NCI-H146 (cell line): Measurements from ENCODE around the gene ZNF557.
A peak's percentile ranks its signal among the peaks of the same experiment; 100 is the strongest.

Experiments used
- DNase-seq: peaks from one replicate; lab custom pipeline; 2025; lab: John Stamatoyannopoulos, UW

Gene ZNF557

DNA sequence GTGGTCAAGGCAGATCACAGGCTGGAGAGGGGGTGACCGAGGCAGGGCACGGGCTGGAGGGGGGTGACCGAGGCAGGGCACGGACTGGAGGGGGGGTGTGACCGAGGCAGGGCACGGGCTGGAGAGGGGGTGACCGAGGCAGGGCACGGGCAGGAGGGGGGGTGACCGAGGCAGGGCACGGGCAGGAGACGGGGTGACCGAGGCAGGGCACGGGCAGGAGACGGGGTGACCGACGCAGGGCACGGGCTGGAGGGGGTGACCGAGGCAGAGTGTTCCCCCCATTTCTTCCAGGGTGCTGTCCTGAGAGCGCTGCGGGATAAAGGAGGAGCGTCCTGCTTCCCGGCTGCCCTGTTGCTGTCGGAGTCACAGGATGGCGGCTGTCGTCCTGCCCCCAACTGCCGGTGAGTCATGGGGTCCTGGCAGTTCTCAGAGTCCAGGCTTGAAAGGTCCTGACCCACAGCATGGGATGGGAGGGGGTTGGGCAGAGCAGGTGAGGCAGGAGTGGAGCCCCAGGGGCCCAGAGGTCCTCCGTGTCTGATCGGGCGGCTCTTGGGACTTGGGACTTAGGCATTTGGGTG is 5.3 kb downstream of the ZNF557 start:
- DNase-seq = no peak

DNA sequence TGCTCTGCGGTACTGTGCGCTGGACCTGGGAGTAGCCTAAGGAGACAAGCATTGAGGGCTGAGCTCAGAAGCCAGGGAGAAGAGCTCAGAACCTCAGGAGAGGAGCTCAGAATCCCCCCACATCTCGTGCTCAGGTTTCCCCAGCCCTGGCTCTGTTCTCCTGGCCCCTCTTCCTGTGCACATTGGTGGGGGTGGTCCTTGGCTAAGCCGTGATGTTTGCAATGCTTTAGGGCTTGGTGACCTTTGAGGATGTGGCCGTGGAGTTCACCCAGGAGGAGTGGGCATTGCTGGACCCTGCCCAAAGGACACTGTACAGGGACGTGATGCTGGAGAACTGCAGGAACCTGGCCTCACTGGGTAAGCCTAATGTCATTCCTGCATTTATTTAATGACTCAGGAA is 6.6 kb downstream of the ZNF557 start:
- DNase-seq = no peak

GRCh38 chr19:7078008-7078407 is 8.5 kb downstream of the ZNF557 start:
- DNase-seq = no peak

GRCh38 chr19:7083076-7083956 is 13.8 kb downstream of the ZNF557 start:
- no peak for DNase-seq

GRCh38 chr19:7088999-7089398 is 19.5 kb downstream of the ZNF557 start:
- no peak for DNase-seq

- DNase-seq = no peak
These were observed 28.6 kb downstream of the ZNF557 start for GRCh38 chr19:7098096-7098495.

DNA sequence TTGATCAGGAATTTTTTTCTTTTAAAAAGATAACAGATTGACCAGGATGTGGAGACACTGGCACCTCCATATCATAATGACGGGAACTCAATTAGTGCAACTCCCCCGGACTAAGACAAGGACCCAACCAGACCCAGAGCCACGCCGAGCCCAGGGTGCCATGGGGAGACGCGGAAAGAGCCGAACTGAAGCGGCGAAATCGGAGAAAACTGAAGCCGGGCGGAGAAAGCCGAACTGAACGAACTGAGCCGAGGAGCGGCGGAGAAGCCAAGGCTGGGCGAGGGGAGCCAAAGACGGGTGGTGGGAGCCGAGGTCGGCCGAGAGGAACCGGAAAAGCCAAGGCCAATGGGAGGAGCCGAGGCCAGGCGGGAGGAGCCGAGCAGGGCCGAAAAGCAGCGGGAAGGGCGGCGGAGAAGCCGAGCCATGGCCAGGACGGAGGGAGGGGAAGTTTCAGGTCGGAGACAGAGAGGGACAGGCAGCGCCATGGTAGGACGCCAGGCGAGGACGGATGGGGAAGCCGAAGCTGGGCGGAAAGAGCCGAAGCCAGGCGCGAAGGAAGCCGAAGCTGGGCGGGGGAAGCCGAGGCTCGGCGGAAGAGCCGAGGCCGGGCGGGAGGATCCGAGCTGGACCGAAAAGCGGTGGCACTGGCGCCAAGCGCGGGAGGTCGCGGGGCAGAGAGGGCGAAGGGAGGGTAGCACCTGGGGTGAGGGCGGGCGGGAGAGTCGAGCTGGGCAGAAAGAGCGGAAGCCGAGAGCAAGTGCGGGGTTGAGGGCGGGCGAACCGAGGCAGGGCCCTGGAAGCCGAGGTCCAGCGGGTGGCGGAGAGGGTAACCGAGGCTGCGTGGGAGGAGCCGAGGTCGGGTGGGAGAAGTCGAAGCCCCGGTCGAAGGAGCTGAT is 29.4 kb downstream of the ZNF557 start:
- peak; percentile 90 for DNase-seq

- no peak for DNase-seq
These were observed 30.1 kb downstream of the ZNF557 start for GRCh38 chr19:7099597-7099921.

- no peak for DNase-seq
These were observed 32.2 kb downstream of the ZNF557 start for GRCh38 chr19:7101498-7102253.

DNA sequence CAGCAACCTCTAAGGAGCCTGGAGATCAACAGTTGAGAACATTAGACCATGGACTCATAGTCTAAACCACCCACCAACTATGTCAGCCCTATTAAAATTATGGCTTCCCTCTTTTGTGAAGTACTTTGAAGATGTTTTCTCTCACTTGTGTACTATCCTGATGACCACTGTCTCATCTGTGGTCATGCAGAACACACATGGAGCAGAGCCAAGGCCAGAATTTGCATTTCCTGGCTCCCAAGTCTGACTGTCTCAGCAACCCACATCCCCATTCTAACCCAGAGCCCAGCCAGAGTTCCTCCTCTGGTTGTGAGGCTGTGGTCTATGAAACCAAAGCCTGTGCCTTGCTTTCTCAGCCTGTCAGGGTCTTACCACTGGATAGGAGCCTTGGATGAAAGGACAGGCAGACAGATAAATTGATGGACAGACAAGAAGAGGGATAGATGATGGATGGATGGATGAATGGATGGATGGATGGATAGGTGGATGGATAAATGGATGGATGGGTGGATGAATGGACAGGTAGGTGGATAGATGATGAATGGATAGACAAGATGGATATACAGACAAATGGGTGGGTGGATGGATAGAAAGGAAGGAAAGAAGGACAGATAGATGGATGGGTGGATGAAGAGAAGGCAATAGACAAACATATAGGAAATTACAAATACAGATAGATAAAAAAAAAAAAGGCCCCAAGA is 35.4 kb downstream of the ZNF557 start:
- no peak for DNase-seq

DNA sequence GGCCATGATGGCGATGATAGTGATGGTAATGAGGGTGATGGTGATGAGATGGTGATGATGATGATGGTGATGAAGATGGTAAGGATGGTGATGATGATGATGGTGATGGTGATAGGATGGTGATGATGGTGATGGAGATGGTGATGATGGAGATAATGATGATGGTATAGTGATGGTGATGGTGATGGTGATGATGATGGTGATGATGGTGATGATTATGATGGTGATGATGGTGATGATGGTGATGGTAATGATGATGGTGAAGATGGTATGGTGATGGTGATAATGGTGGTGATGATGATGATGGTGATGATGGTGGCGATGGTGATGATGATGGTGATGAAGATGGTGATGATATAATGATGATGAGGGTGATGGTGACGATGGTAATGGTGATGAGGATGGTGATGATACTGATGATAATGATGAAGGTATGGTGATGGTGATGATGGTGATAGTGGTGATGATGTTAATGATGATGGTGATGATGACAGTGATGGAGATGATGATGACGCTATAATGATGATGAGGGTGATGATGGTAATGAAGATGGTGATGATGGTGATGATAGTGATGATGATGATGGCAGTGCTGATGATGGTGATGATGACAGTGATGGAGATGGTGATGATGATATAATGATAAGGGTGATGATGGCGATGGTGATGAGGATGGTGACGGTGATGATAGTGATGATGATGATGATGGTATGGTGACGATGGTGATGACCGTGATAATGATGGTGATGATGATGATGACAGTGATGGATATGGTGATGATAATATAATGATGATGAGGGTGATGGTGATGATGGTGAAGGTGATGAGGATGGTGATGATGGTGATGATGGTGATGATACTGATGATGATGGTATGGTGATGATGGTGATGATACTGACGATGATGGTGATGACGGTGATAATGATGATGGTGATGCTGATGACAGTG is 37.5 kb downstream of the ZNF557 start:
- DNase-seq = no peak

DNA sequence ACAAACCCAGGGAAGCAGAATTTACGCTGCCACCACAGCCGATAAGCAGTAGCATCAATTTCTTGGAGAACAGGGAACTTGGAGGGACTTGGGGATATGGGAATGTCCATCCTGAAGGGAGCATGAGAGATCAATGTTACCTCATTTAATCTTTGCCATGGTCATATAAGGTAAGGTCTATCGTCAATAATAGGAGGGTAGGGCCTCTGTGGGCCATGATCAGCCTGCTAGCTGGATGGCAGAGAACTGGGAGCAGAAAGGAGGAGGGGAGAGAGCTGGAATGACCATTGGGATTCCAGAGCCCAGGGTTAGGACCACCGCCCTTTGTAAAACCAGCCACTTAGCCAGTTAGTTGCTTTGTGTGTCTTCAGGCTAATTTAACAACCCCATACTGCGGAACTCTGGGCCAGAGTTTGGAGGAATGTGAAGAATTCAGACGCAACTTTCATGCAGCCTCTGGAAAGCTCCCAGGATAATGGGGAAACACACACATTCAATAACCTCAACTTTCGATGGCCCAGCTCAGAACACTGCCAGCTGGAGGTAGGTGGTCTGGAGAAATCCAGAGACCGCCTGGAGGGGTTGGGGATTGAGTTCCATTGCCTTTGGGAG is 40.3 kb downstream of the ZNF557 start:
- no peak for DNase-seq

DNA sequence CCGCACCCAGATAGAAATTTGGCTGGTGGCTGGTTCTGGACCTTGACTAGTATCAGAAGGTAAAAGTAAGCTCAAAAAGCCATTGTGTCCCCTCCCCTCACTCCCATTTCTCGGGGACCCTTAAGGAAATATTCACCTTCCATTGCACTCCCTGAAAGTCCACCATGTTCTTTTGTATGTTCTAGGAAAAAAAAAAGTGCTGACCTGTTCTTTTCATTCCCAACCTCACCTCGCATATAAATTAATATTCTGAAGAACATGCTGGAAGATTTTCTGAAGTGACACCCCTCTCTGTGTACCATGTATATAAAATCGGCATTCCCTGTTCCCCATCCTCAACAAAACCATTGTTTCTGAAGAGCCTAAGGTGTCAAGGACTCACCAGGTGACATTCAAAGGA is 43.2 kb downstream of the ZNF557 start:
- no peak for DNase-seq

DNA sequence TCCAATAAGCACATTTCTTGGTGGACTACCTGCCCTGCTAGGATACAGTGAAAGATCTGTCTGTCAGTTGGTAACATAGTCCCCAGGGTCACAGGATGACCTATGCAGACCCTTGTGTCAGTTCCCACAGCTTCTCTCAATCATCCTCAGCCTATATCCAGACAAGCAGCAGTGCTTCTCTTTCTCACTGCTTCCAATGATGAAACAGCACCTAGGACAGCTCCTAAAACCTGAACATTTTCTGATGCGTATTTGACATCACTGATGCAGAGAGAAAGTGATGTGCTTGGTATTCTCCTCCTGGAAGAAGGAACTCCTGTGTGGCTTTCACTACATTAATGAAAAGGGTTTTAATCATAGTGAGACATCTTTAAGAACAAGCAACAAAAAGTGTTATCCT is 43.7 kb downstream of the ZNF557 start:
- no peak for DNase-seq

DNA sequence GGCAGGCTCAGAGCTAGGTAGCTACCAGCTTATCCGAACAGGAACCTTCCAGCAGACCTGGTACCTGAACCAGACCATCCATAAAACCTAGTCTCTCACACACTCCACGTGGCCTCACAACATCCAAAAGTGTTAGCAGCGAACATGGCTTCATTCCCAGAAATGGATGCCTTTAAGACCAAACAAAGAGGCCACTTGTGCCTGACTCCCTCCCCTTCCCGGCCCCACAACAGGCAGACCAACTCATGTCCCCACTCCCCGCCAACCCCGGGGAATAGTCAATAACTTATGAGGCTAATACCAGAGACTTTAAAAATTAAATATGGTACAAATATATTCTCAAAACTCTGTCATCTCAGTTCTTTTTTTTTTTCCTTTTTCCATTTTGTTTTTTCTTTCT is 46.2 kb downstream of the ZNF557 start:
- no peak for DNase-seq

GRCh38 chr19:7117248-7117647 is 47.7 kb downstream of the ZNF557 start:
- DNase-seq = no peak

DNA sequence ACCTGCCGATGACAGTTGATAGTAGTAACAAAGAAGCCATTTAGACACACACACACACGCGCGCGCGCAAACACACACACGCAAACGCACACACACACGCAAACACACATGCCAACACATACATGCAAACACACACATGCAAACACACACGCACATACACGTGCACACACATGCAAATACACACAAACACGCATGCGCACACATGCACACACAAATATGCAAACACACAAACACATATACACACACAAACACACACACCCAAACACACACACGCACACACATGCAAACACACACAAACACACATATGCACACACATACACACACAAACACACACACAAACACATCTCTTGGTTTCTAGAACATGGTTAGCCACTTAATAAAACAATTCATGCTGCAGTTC is 50.1 kb downstream of the ZNF557 start:
- DNase-seq = no peak

- DNase-seq = no peak
These were observed 51.0 kb downstream of the ZNF557 start for GRCh38 chr19:7120499-7120898.

- no peak for DNase-seq
These were observed 53.2 kb downstream of the ZNF557 start for GRCh38 chr19:7122701-7123100.

DNA sequence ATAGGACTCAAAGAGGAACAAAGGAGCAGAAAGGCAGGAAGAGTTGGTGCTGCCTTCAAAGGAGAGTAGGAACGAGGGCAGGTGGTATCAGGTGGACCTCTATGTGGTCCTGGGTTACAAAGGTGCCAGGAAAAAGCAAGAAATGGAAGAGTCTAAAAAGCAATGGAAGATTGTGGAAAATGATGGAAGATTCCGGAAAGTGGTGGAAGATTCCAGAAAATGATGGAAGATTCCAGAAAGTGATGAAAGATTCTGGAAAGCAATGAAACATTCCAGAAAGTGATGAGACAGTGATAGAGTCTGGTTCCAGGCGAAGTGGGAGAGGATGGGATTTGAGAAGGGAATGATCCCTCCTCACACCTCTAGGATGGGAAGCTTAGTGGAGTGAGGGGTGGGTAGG is 55.3 kb downstream of the ZNF557 start:
- no peak for DNase-seq
